Natural killer cell (primary cell): ENCODE measurements around the gene FOLR1. TPM values are rescaled to one million over a fixed set of nuclear protein-coding genes. Genes with fewer than 3 reads are reported as not detected.
A peak's percentile ranks its signal among the peaks of the same experiment; 100 is the strongest.

Source experiments
- ATAC-seq, 3 donors: fragments of 150-1000 bp in 2 of 3; fragments of 200-7000 bp in 1 of 3; cut with Tn5 transposase; 1 replicate in 1 of 3; 2 replicates in 2 of 3; pipeline ENCODE4 v1.10.0; 2021; ENCODE audit warnings: mild to moderate bottlenecking in 2 of 3, moderate library complexity in 2 of 3
- DNase-seq, 2 donors: peaks; one replicate each; pipeline versions ENCODE4 v3.0.0 to v3.0.0-alpha.2; 2013 to 2021; ENCODE audit warnings: mixed read lengths in 1 of 2
- H3K27ac ChIP-seq: one replicate; pipeline ENCODE4 v1.5.1; 2013; ENCODE audit warnings: mild to moderate bottlenecking, low read length
- H3K27me3 ChIP-seq: one replicate; pipeline ENCODE4 v1.6.1; 2013; ENCODE audit warnings: low read length; ENCODE audit not compliant: control insufficient read depth, insufficient read depth
- H3K36me3 ChIP-seq: one replicate; pipeline ENCODE4 v1.6.1; 2013; ENCODE audit warnings: low read length; ENCODE audit not compliant: control insufficient read depth, insufficient read depth
- H3K4me1 ChIP-seq: one replicate; pipeline ENCODE4 v1.6.1; 2013; ENCODE audit warnings: low read length; ENCODE audit not compliant: control insufficient read depth, insufficient read depth
- H3K4me3 ChIP-seq: one replicate; pipeline ENCODE4 v1.5.1; 2013; ENCODE audit warnings: low read length
- H3K9me3 ChIP-seq: one replicate; pipeline ENCODE4 v1.6.1; 2013; ENCODE audit warnings: low read length; ENCODE audit not compliant: control insufficient read depth, insufficient read depth
- H3K27ac Mint-ChIP-seq, 2 donors: one replicate each; pipeline ENCODE4 v1.8.0; 2022; ENCODE audit warnings: mild to moderate bottlenecking in 2 of 2, mixed read lengths in 2 of 2, moderate library complexity in 1 of 2
- H3K27me3 Mint-ChIP-seq, 2 donors: one replicate each; pipeline ENCODE4 v1.8.0; 2022; ENCODE audit warnings: low read depth in 2 of 2, mixed read lengths in 2 of 2
- H3K36me3 Mint-ChIP-seq: one replicate; pipeline ENCODE4 v1.8.0; 2022; ENCODE audit warnings: mixed read lengths
- H3K4me1 Mint-ChIP-seq, 2 donors: one replicate each; pipeline ENCODE4 v1.8.0; 2022; ENCODE audit warnings: mixed read lengths in 2 of 2
- H3K4me3 Mint-ChIP-seq: one replicate; pipeline ENCODE4 v1.8.0; 2022; ENCODE audit warnings: mild to moderate bottlenecking, moderate library complexity, mixed read lengths
- H3K9me3 Mint-ChIP-seq, 2 donors: one replicate each; pipeline ENCODE4 v1.8.0; 2022; ENCODE audit warnings: mixed read lengths in 2 of 2
- CTCF ChIP-seq: fragments of 200-600 bp; IDR thresholded peaks from one replicate; pipeline ENCODE4 v1.8.0; 2022; ENCODE audit warnings: antibody characterized with exemption
- WGBS: methylation state at CpG from one replicate; pipeline ENCODE4 v1.1.7; 2013; ENCODE audit warnings: missing lambda C conversion rate; ENCODE audit not compliant: insufficient coverage; 5-methylcytosine and 5-hydroxymethylcytosine counted together
- intact Hi-C: fragments of 100-400 bp; cut with micrococcal nuclease; formaldehyde crosslinking; loops from one replicate; pipeline ENCODE4 v1.14.2; 2022
- total RNA-seq, 4 donors: library from RNA; stranded (reverse); fragments of 120-200 nt in 1 of 4; gene quantifications; one replicate each; pipeline versions ENCODE4 v1.2.3 to v1.2.4, GENCODE V29; 2013 to 2022

The FOLR1 gene
- total RNA-seq, 3 donors from 2014 or later (not counting 1 experiment from before 2014, with no cell fraction given): not detected

GRCh38 chr11:72216638-72217037 lies 24.7 kb downstream of the FOLR1 start, which contains the start of gene FOLR2:
Gene FOLR2, plus strand, starts transcription at chr11:72216794. Its CDS starts 1,791 bp downstream, at chr11:72218585.
- DNase-seq: no peak
- H3K4me3 ChIP-seq: no peak within 1 kb of the TSS
- intact Hi-C loops: no loop called here
- H3K4me1 ChIP-seq: peaks cover 25% of the 10 kb centered on the region
- H3K9me3 Mint-ChIP-seq: no peaks in the 10 kb centered on the region
- peaks cover 14 to 17% of the 10 kb centered on the region in 2 donors for H3K27me3 Mint-ChIP-seq
- peaks cover 7 to 17% of the 10 kb centered on the region in 2 donors for H3K4me1 Mint-ChIP-seq
- ATAC-seq: no peak
- no peak within 1 kb of the TSS for H3K27ac Mint-ChIP-seq
- no peaks in the 10 kb centered on the region for H3K36me3 Mint-ChIP-seq
- no peaks in the 10 kb centered on the region for H3K27me3 ChIP-seq
- no peak for TF ChIP-seq CTCF
- no peaks in the 10 kb centered on the region for H3K36me3 ChIP-seq
- WGBS: 92% methylated on average over 6 of the region's 6 CpGs
- no peaks in the 10 kb centered on the region for H3K9me3 ChIP-seq
- peak within 1 kb of the TSS; percentile 38 for H3K4me3 Mint-ChIP-seq
- no peak within 1 kb of the TSS for H3K27ac ChIP-seq

GRCh38 chr11:72217841-72218240 lies 25.9 kb downstream of the FOLR1 start:
- Mint-ChIP-seq H3K4me3 (peak overlapping the region; percentile 38), H3K36me3 (no peaks in the 10 kb centered on the region), H3K9me3 (no peaks in the 10 kb centered on the region), H3K27me3 (peaks cover 9 to 10% of the 10 kb centered on the region in 2 donors), H3K4me1 (peaks cover 14 to 27% of the 10 kb centered on the region in 2 donors), H3K27ac (no peak overlapping the region)
- intact Hi-C loops: no loop called here
- no peaks in the 10 kb centered on the region for H3K27me3 ChIP-seq
- TF ChIP-seq CTCF: no peak
- no peak overlapping the region for H3K4me3 ChIP-seq
- H3K36me3 ChIP-seq: no peaks in the 10 kb centered on the region
- 8% methylated on average over 2 of the region's 2 CpGs for WGBS
- no peak for DNase-seq
- peak in 2 of 3 donors; percentile 33 to 47 for ATAC-seq
- H3K27ac ChIP-seq: no peak overlapping the region
- no peaks in the 10 kb centered on the region for H3K9me3 ChIP-seq
- H3K4me1 ChIP-seq: peaks cover 37% of the 10 kb centered on the region

- TF ChIP-seq CTCF: no peak
- Mint-ChIP-seq H3K27me3 (peaks cover 9 to 10% of the 10 kb centered on the region in 2 donors), H3K27ac (no peak overlapping the region), H3K36me3 (no peaks in the 10 kb centered on the region), H3K4me3 (no peak overlapping the region), H3K9me3 (no peaks in the 10 kb centered on the region), H3K4me1 (peaks cover 17 to 30% of the 10 kb centered on the region in 2 donors)
- Histone ChIP-seq H3K36me3 (no peaks in the 10 kb centered on the region), H3K9me3 (no peaks in the 10 kb centered on the region), H3K27ac (no peak overlapping the region), H3K4me1 (peaks cover 39% of the 10 kb centered on the region), H3K27me3 (no peaks in the 10 kb centered on the region), H3K4me3 (no peak overlapping the region)
- intact Hi-C loops: no loop called here
- 85% methylated on average over 5 of the region's 5 CpGs for WGBS
- ATAC-seq (no peak), DNase-seq (no peak)
Measured at GRCh38 chr11:72218251-72218745, 26.4 kb downstream of the FOLR1 start.
